GM15510 (cell line): Measurements from ENCODE around the gene NPS.

Source experiments
- POLR2A ChIP-seq: IDR thresholded peaks from 3 replicates; pipeline ENCODE4 v1.6.1; 2011; ENCODE audit warnings: borderline replicate concordance; ENCODE audit not compliant: insufficient read length; ENCODE audit errors: extremely low read depth

The NPS gene

GRCh38 chr10:127577376-127578258 lies 28.5 kb downstream of the NPS start:
- TF ChIP-seq POLR2A = no peak

GRCh38 chr10:127578259-127578960 lies 29.3 kb downstream of the NPS start:
- no peak for TF ChIP-seq POLR2A

- no peak for TF ChIP-seq POLR2A
Observed at GRCh38 chr10:127578961-127579305, 29.8 kb downstream of the NPS start.

- TF ChIP-seq POLR2A = no peak
Observed at GRCh38 chr10:127579640-127580039, 30.5 kb downstream of the NPS start.

GRCh38 chr10:127580822-127581221 lies 31.7 kb downstream of the NPS start:
- no peak for TF ChIP-seq POLR2A

- no peak for TF ChIP-seq POLR2A
Observed at GRCh38 chr10:127585519-127586023, 36.5 kb downstream of the NPS start.

GRCh38 chr10:127587668-127588365 lies 38.7 kb downstream of the NPS start:
- no peak for TF ChIP-seq POLR2A

GRCh38 chr10:127592586-127592985 lies 43.5 kb downstream of the NPS start:
- no peak for TF ChIP-seq POLR2A

- no peak for TF ChIP-seq POLR2A
Observed at GRCh38 chr10:127600479-127600878, 51.4 kb downstream of the NPS start.
